GM23338 (cell line): ENCODE measurements around the gene C22orf42. TPM values are rescaled to one million over a fixed set of nuclear protein-coding genes. Genes with fewer than 3 reads are reported as not detected.

ENCODE experiments used
- ATAC-seq: fragments of 200-7000 bp; cut with Tn5 transposase; 3 replicates; pipeline ENCODE4 v1.9.1; 2020
- DNase-seq: peaks from one replicate; pipeline ENCODE4 v3.0.0-alpha.2; 2015; ENCODE audit warnings: low spot score
- H2AFZ ChIP-seq: fragments of 200-600 bp; sonication (generic); 2 replicates; pipeline ENCODE4 v1.8.0; 2016; ENCODE audit warnings: antibody characterized with exemption, mild to moderate bottlenecking, moderate library complexity
- H3F3A ChIP-seq: fragments of 200-600 bp; sonication (generic); replicated peaks from 2 replicates; pipeline ENCODE4 v1.8.0; 2017; ENCODE audit warnings: antibody characterized with exemption, mixed run types, low read depth
- H3K27ac ChIP-seq: fragments of 200-600 bp; sonication (generic); 2 replicates; pipeline ENCODE4 v1.6.1; 2016; ENCODE audit warnings: low read depth
- H3K27me3 ChIP-seq: fragments of 200-600 bp; sonication (generic); 2 replicates; pipeline ENCODE4 v1.8.0; 2016; ENCODE audit warnings: mild to moderate bottlenecking, mixed run types, moderate library complexity; ENCODE audit not compliant: insufficient read depth
- H3K36me3 ChIP-seq: fragments of 200-600 bp; sonication (generic); 2 replicates; pipeline ENCODE4 v1.8.0; 2016; ENCODE audit warnings: mild to moderate bottlenecking; ENCODE audit not compliant: insufficient read depth
- H3K4me1 ChIP-seq: fragments of 200-600 bp; sonication (generic); 2 replicates; pipeline ENCODE4 v1.8.0; 2016; ENCODE audit warnings: mild to moderate bottlenecking, moderate library complexity; ENCODE audit not compliant: insufficient read depth
- H3K4me2 ChIP-seq: fragments of 200-600 bp; sonication (generic); 2 replicates; pipeline ENCODE4 v1.7.1; 2017; ENCODE audit warnings: mixed run types
- H3K4me3 ChIP-seq: fragments of 200-600 bp; sonication (generic); 2 replicates; pipeline ENCODE4 v1.6.1; 2016; ENCODE audit warnings: mixed run types
- H3K79me2 ChIP-seq: fragments of 200-600 bp; sonication (generic); replicated peaks from 2 replicates; pipeline ENCODE4 v1.8.0; 2017; ENCODE audit warnings: mild to moderate bottlenecking; ENCODE audit not compliant: insufficient read depth
- H3K9me2 ChIP-seq: fragments of 200-600 bp; sonication (generic); 2 replicates; pipeline ENCODE4 v1.8.0; 2017; ENCODE audit not compliant: insufficient read depth
- H4K20me1 ChIP-seq: fragments of 200-600 bp; sonication (generic); replicated peaks from 2 replicates; pipeline ENCODE4 v1.8.0; 2017; ENCODE audit warnings: mild to moderate bottlenecking; ENCODE audit not compliant: insufficient read depth
- H3K27ac Mint-ChIP-seq: 2 replicates; pipeline ENCODE4 v1.8.0; 2020; ENCODE audit warnings: inconsistent platforms, mild to moderate bottlenecking, moderate library complexity, mixed read lengths
- H3K27me3 Mint-ChIP-seq: 3 replicates; pipeline ENCODE4 v1.8.0; 2022; ENCODE audit warnings: low read depth, mild to moderate bottlenecking, moderate library complexity, mixed read lengths, inconsistent platforms; ENCODE audit not compliant: insufficient read depth, poor library complexity
- H3K36me3 Mint-ChIP-seq: 3 replicates; pipeline ENCODE4 v1.8.0; 2021; ENCODE audit warnings: low read depth, mild to moderate bottlenecking, inconsistent platforms, moderate library complexity, mixed read lengths
- H3K4me1 Mint-ChIP-seq: 3 replicates; pipeline ENCODE4 v1.8.0; 2020; ENCODE audit warnings: mild to moderate bottlenecking, inconsistent platforms, mixed read lengths
- H3K4me3 Mint-ChIP-seq: 3 replicates; pipeline ENCODE4 v1.8.0; 2021; ENCODE audit warnings: moderate library complexity, mild to moderate bottlenecking, inconsistent platforms, mixed read lengths
- H3K9me3 Mint-ChIP-seq: 3 replicates; pipeline ENCODE4 v1.8.0; 2020; ENCODE audit warnings: moderate library complexity, mild to moderate bottlenecking, inconsistent platforms, mixed read lengths
- CTCF ChIP-seq, 2 experiments: fragments of 200-600 bp in 1 of 2; sonication (generic) in 1 of 2; conservative IDR thresholded peaks; 2 replicates each; pipeline versions ENCODE4 v1.5.1 to v1.6.1; 2016 to 2017; ENCODE audit warnings: antibody characterized with exemption in 2 of 2, low read depth in 2 of 2, mild to moderate bottlenecking in 2 of 2, moderate library complexity in 1 of 2
- ETS1 ChIP-seq: IDR thresholded peaks from 2 replicates; pipeline ENCODE4 v1.6.1; 2016; ENCODE audit warnings: antibody characterized with exemption
- EZH2 ChIP-seq: fragments of 200-600 bp; sonication (generic); IDR thresholded peaks from one replicate; pipeline ENCODE4 v1.8.0; 2017; ENCODE audit warnings: antibody characterized with exemption, mild to moderate bottlenecking, low read depth; ENCODE audit not compliant: unreplicated experiment
- JUNB ChIP-seq: IDR thresholded peaks from one replicate; pipeline ENCODE4 v1.6.1; 2016; ENCODE audit warnings: antibody characterized with exemption; ENCODE audit not compliant: unreplicated experiment
- NANOG ChIP-seq: IDR thresholded peaks from 2 replicates; pipeline ENCODE4 v1.6.1; 2016; ENCODE audit warnings: antibody characterized with exemption, borderline replicate concordance
- POLR2AphosphoS5 ChIP-seq: IDR thresholded peaks from 2 replicates; pipeline ENCODE4 v1.6.1; 2016; ENCODE audit warnings: antibody characterized with exemption, low read depth
- STAT1 ChIP-seq: IDR thresholded peaks from one replicate; pipeline ENCODE4 v1.6.1; 2016; ENCODE audit warnings: antibody characterized with exemption; ENCODE audit not compliant: unreplicated experiment
- ZNF114 ChIP-seq: fragments of 250-450 bp; sonication (Bioruptor Pico); IDR thresholded peaks from 2 replicates; pipeline ENCODE4 v1.5.0; 2020; ENCODE audit warnings: mild to moderate bottlenecking, moderate library complexity
- ZNF462 ChIP-seq: fragments of 250-450 bp; sonication (Bioruptor Pico); IDR thresholded peaks from 2 replicates; pipeline ENCODE4 v1.5.0; 2020; ENCODE audit warnings: mild to moderate bottlenecking, moderate library complexity
- polyA plus RNA-seq: library from polyadenylated mRNA; unstranded; fragments of >200 nt; fragmentation: Nextera tagmentation; extraction: Ambion mirVana; gene quantifications from 2 replicates; pipeline ENCODE4 v1.2.1, GENCODE V29; 2016
- total RNA-seq: library from RNA; depleted of rRNA; stranded (reverse); fragments of >200 nt; shearing (Covaris generic); gene quantifications from 2 replicates; pipeline ENCODE4 v1.2.3, GENCODE V29; 2014

C22orf42 gene
- total and polyA plus RNA-seq, 2 experiments from 2014 or later = 0.76 to 1.2 TPM

GRCh38 chr22:32103658-32104315, 55.3 kb downstream of the C22orf42 start:
- Histone ChIP-seq H3K27me3 (peaks cover 8% of the 10 kb centered on the region; the same call in 1 of the 2 replicates), H3K4me1 (no peaks in the 10 kb centered on the region), H3K4me2 (no peak overlapping the region), H3K27ac (no peak overlapping the region), H3K9me2 (no peaks in the 10 kb centered on the region), H3K79me2 (no peaks in the 10 kb centered on the region), H3F3A (no peaks in the 10 kb centered on the region), H4K20me1 (no peaks in the 10 kb centered on the region; the same call in 1 of the 2 replicates), H2AFZ (no peak overlapping the region), H3K36me3 (no peaks in the 10 kb centered on the region), H3K4me3 (no peak overlapping the region)
- TF ChIP-seq CTCF (conservative IDR thresholded peaks at IDR 0.05; ENCODE audit: low read depth in 2 of 2) (peak; percentile 31 to 66; a peak in 3 of 4 replicates), STAT1 (no peak)
- no peaks in the 10 kb centered on the region for H3K36me3 Mint-ChIP-seq
- DNase-seq (peak; percentile 21), ATAC-seq (no peak)
- no peaks in the 10 kb centered on the region for H3K9me3 Mint-ChIP-seq
- H3K27me3 Mint-ChIP-seq = no peaks in the 10 kb centered on the region
- no peak overlapping the region for H3K27ac Mint-ChIP-seq
- H3K4me3 Mint-ChIP-seq = no peak overlapping the region
- no peaks in the 10 kb centered on the region; the same call in 2 of the 3 replicates for H3K4me1 Mint-ChIP-seq

GRCh38 chr22:32100711-32101110, 58.4 kb downstream of the C22orf42 start:
- no peaks in the 10 kb centered on the region for H3K79me2 ChIP-seq
- no peaks in the 10 kb centered on the region for H3K27me3 Mint-ChIP-seq
- no peaks in the 10 kb centered on the region for H3F3A ChIP-seq
- no peak overlapping the region for H2AFZ ChIP-seq
- H3K4me3 ChIP-seq = no peak overlapping the region
- ATAC-seq = no peak
- peaks cover 8% of the 10 kb centered on the region; the same call in 1 of the 2 replicates for H3K27me3 ChIP-seq
- no peaks in the 10 kb centered on the region for H3K9me3 Mint-ChIP-seq
- H3K4me2 ChIP-seq = no peak overlapping the region
- no peaks in the 10 kb centered on the region for H3K9me2 ChIP-seq
- H3K27ac Mint-ChIP-seq = no peak overlapping the region
- DNase-seq = no peak
- H3K4me1 ChIP-seq = no peaks in the 10 kb centered on the region
- H4K20me1 ChIP-seq = no peaks in the 10 kb centered on the region; the same call in 1 of the 2 replicates
- no peak overlapping the region for H3K27ac ChIP-seq
- no peaks in the 10 kb centered on the region for H3K36me3 ChIP-seq
- H3K4me3 Mint-ChIP-seq = no peak overlapping the region
- no peaks in the 10 kb centered on the region for H3K36me3 Mint-ChIP-seq
- no peaks in the 10 kb centered on the region for H3K4me1 Mint-ChIP-seq
- no peak for TF ChIP-seq STAT1
- TF ChIP-seq ZNF114 (CRISPR knock-in tag) = no peak
- no peak for TF ChIP-seq ETS1
- no peak for TF ChIP-seq JUNB
- no peak for TF ChIP-seq POLR2AphosphoS5
- TF ChIP-seq NANOG = no peak
- no peak for TF ChIP-seq EZH2
- no peak for TF ChIP-seq CTCF (conservative IDR thresholded peaks at IDR 0.05; ENCODE audit: low read depth in 2 of 2)
- no peak for TF ChIP-seq ZNF462
